C4-2B (cell line): Measurements from ENCODE around the gene ATAD2B.

Experiments
- CTCF ChIP-seq: fragments of 450-650 bp; conservative IDR thresholded peaks from 2 replicates; pipeline ENCODE4 v1.5.1; 2017; ENCODE audit warnings: mild to moderate bottlenecking
- ZFX ChIP-seq: fragments of 450-650 bp; IDR thresholded peaks from 2 replicates; pipeline ENCODE4 v1.6.1; 2017

GRCh38 chr2:23944976-23945375 lies 18.1 kb upstream of the ATAD2B start:
- no peak for TF ChIP-seq CTCF
- TF ChIP-seq ZFX = no peak
